Thymus (tissue), 11 donors: ENCODE results near the gene FOXP4. TPM values are rescaled to one million over a fixed set of nuclear protein-coding genes. Genes with fewer than 3 reads are reported as not detected.
A peak's percentile ranks its signal among the peaks of the same experiment; 100 is the strongest.

Source experiments
- DNase-seq, 9 donors: peaks; one replicate each; pipeline ENCODE4 v3.0.0-alpha.2; 2013; ENCODE audit warnings: low spot score in 9 of 9, low read depth in 6 of 9, missing footprints in 1 of 9
- H3K27ac ChIP-seq, 2 donors: one replicate each; pipeline ENCODE4 v1.5.1; 2013; ENCODE audit warnings: control low read depth in 1 of 2, low read depth in 1 of 2, low read length in 1 of 2, mild to moderate bottlenecking in 1 of 2, moderate library complexity in 1 of 2
- H3K27me3 ChIP-seq, 2 donors: one replicate each; pipeline ENCODE4 v1.5.1; 2013; ENCODE audit warnings: low read length in 1 of 2; ENCODE audit not compliant: control insufficient read depth in 2 of 2, insufficient read depth in 1 of 2
- H3K36me3 ChIP-seq, 2 donors: one replicate each; pipeline ENCODE4 v1.5.1; 2013; ENCODE audit warnings: low read length in 1 of 2, mild to moderate bottlenecking in 1 of 2, moderate library complexity in 1 of 2; ENCODE audit not compliant: control insufficient read depth in 2 of 2, insufficient read depth in 2 of 2
- H3K4me1 ChIP-seq, 2 donors: one replicate each; pipeline ENCODE4 v1.5.1; 2013; ENCODE audit warnings: low read length in 2 of 2; ENCODE audit not compliant: control insufficient read depth in 2 of 2, insufficient read depth in 2 of 2
- H3K4me3 ChIP-seq, 2 donors: one replicate each; pipeline ENCODE4 v1.5.1; 2013; ENCODE audit warnings: low read length in 2 of 2, control low read depth in 1 of 2, mild to moderate bottlenecking in 1 of 2
- H3K9me3 ChIP-seq, 2 donors: one replicate each; pipeline ENCODE4 v1.5.1; 2013; ENCODE audit warnings: low read length in 1 of 2, mild to moderate bottlenecking in 1 of 2; ENCODE audit not compliant: control insufficient read depth in 2 of 2, insufficient read depth in 1 of 2
- WGBS: extraction: QIAGEN DNeasy Blood & Tissue Kit; methylation state at CpG from one replicate; pipeline ENCODE4 v1.1.7; 2013; 5-methylcytosine and 5-hydroxymethylcytosine counted together
- polyA plus RNA-seq: library from polyadenylated mRNA; stranded (reverse); fragments of 200-250 nt; gene quantifications from one replicate; pipeline ENCODE4 v1.2.3, GENCODE V29; 2013
- total RNA-seq: library from RNA; stranded (reverse); fragments of 120-200 nt; gene quantifications from one replicate; pipeline ENCODE4 v1.2.4, GENCODE V29; 2013
- donor health status: healthy.

The FOXP4 gene
- total and polyA plus RNA-seq, 2 donors = 2.0 to 15.0 TPM

DNA sequence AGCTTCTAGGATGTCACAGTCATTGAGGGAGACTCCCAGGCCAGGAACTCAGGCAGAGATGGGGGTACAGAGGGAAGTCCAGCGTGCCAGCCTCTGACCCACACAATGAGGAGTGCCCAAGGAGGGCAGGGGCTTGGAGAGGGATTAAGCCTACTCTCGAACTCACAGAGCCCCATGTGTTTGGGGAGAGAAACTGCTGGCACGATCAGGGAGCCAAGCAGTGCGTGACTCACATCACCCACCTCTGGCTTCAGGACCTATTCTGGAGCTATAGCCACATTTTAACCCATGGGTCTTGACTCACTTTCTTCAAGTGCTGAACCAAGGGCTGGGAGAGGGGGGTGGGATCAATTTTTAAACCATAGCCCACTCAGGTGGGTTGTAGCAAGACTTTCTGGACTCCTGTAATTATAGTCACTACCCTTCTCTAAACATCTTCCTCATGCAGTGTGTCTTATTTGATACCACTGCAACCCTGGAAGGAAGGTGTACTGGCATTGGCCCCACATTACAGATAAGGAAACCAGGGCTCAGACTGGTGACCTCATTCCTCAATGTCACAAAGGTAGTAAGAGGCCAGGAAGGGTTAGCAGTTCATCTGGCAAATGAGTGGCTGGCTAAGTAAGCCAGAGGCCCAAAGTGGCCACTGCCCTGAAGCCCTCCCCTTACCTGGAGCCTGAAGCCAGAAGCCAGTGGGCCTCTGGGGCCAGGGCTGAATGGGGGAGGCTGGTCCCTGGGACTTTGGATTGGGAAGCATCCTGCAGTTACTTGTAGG is 12.0 kb downstream of the FOXP4 start:
- Histone ChIP-seq H3K36me3 (no peaks in the 10 kb centered on the region), H3K4me3 (no peak overlapping the region), H3K27me3 (peaks cover 0 to 10% of the 10 kb centered on the region in 2 donors), H3K27ac (no peak overlapping the region), H3K4me1 (peaks cover 12 to 40% of the 10 kb centered on the region in 2 donors), H3K9me3 (peaks cover 0 to 5% of the 10 kb centered on the region in 2 donors)
- 96% methylated on average over 4 of the region's 4 CpGs for WGBS
- no peak for DNase-seq

DNA sequence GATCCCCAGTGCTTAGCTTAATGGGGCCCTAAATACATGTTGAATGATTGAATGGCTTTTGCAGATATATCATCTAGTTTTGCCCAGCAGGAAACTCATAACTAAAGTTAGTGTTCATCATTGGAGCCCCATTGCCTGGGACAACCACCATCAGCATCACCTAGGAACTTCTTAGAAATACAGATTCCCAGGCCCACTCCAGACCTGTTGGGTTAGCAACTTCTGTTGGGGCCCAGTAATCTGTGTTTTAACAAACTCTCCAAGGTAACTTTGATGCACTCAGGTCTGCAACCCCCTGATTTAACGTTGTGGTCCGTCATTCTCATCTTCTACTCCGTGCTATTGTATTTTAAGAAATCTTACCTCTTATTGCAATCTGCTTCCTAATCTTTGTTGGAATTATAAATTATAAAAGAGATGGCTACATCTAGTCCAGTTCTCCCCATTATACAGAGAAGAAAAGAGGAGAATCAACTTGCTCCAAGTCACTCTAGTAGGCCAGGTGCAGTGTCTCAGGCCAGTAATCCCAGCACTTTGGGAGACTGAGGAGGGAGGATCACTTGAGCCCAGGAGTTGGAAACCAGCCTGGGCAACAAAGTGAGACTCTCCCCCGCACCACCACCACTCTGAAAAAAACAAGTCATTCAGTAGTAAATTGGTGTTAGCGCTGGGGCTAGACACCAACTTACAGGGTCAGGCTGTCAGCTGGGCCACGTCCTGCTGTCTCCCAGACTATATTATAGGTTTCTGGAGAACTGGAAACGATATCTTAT is 13.7 kb downstream of the FOXP4 start:
- H3K27me3 ChIP-seq = peaks cover 0 to 8% of the 10 kb centered on the region in 2 donors
- no peak for DNase-seq
- H3K4me1 ChIP-seq = peaks cover 12 to 43% of the 10 kb centered on the region in 2 donors
- no peaks in the 10 kb centered on the region for H3K36me3 ChIP-seq
- peaks cover 0 to 5% of the 10 kb centered on the region in 2 donors for H3K9me3 ChIP-seq
- 72% methylated on average over 7 of the region's 7 CpGs for WGBS
- H3K27ac ChIP-seq = no peak overlapping the region
- peak overlapping the region; percentile 53 to 55 for H3K4me3 ChIP-seq

DNA sequence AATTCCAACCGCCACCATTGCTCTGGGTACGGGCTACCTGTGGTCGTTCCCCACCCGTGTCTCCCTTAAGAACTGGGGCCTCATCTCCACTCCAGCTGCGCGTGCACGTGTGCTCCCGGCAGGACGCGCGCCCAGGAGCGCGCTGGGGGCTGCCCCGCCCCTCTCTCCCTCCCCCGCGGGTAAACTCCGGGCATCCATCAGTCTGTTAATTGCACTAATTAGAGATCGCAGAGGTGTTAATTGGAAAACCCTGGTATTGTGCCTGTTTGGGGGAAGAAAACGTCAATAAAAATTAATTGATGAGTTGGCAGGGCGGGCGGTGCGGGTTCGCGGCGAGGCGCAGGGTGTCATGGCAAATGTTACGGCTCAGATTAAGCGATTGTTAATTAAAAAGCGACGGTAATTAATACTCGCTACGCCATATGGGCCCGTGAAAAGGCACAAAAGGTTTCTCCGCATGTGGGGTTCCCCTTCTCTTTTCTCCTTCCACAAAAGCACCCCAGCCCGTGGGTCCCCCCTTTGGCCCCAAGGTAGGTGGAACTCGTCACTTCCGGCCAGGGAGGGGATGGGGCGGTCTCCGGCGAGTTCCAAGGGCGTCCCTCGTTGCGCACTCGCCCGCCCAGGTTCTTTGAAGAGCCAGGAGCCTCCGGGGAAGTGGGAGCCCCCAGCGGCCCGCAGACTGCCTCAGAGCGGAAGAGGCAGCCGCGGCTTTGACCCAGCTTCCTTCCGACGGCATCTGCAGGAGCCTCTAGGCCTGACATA is 14.4 kb downstream of the FOXP4 start:
- DNase-seq = peak in 7 of 9 donors; percentile 44 to 89 (median 69)

DNA sequence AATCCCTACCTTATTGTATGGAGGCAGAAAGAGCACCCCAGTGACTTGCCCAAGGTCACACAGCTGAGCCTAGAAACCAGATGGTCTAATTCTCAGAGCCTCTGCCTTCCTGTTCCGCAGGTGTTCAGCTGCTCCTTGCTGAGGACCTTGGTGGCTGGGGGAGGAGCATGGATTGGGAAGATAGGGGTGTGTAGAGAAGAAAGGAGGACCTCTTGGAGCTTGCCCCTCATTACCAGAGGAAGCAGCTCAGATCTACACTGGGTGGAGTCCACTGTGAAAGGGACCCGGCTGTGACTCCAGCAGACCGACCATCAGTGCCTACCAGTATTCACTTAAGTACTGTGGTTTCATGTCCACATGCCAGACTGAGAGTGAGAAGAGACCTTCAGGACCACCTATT is 15.2 kb downstream of the FOXP4 start:
- Histone ChIP-seq H3K36me3 (peaks cover 4 to 10% of the 10 kb centered on the region in 2 donors), H3K4me3 (no peak overlapping the region), H3K9me3 (peaks cover 0 to 5% of the 10 kb centered on the region in 2 donors), H3K27me3 (peaks cover 0 to 8% of the 10 kb centered on the region in 2 donors), H3K27ac (peak overlapping the region in 1 of 2 donors; percentile 74), H3K4me1 (peaks cover 12 to 43% of the 10 kb centered on the region in 2 donors)
- WGBS = 93% methylated on average over 3 of the region's 3 CpGs
- DNase-seq = peak in 1 of 9 donors; percentile 52

More for the DNA sequence above, 14.4 kb downstream of the FOXP4 start:
- Histone ChIP-seq H3K27ac (peak overlapping the region in 1 of 2 donors; percentile 74), H3K9me3 (peaks cover 0 to 5% of the 10 kb centered on the region in 2 donors), H3K4me1 (peaks cover 12 to 43% of the 10 kb centered on the region in 2 donors), H3K4me3 (peak overlapping the region; percentile 53 to 55), H3K36me3 (peaks cover 0 to 3% of the 10 kb centered on the region in 2 donors), H3K27me3 (peaks cover 0 to 8% of the 10 kb centered on the region in 2 donors)
- 4% methylated on average over 53 of the region's 53 CpGs for WGBS

DNA sequence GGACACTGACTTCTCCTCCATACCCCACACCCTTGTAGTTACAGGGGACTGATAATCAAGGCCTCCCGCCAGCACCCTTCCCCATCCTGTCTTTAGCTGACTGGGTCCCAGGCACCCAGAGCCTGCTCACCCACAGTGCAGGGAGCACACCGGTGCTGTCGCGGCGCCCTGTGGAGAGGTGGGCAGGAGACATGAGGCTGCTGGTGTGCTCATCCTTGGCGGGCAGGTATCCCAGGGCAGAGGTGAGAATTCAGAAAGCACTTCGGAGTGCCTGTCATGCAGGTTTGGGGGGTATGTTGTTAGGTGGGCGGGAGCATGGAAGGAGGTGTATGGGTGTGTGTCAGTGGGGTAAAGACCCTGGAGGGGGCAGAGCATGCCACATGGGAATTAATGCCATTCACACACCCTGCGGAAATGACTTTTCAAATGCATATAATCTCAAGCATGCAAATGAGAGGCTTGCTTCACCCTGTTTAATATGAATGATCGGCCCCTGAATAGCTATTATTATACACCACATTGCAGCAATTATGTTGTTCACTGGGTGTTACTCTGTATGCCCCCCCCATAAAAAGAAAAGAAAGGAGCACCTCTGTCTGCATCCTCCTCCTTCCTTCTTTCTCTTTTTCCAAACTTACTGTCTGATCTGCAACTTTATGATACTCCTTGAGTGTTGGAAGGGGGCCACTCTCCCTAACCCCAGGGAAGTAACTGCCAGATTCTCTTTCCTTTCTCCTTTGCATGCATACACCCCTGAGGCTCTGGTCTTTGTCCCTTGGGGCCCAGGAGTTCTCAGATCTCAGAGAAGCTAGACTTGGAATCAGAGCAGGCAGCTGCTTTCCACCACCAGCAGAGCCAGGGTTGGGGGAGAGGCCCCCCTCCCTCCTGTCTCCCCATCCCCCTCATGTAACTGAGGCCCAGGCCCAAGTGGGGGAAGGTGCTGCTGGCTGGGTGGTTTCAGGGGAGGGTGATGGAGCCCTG is 16.0 kb downstream of the FOXP4 start:
- whole genome bisulfite sequencing = 98% methylated on average over 10 of the region's 10 CpGs

DNA sequence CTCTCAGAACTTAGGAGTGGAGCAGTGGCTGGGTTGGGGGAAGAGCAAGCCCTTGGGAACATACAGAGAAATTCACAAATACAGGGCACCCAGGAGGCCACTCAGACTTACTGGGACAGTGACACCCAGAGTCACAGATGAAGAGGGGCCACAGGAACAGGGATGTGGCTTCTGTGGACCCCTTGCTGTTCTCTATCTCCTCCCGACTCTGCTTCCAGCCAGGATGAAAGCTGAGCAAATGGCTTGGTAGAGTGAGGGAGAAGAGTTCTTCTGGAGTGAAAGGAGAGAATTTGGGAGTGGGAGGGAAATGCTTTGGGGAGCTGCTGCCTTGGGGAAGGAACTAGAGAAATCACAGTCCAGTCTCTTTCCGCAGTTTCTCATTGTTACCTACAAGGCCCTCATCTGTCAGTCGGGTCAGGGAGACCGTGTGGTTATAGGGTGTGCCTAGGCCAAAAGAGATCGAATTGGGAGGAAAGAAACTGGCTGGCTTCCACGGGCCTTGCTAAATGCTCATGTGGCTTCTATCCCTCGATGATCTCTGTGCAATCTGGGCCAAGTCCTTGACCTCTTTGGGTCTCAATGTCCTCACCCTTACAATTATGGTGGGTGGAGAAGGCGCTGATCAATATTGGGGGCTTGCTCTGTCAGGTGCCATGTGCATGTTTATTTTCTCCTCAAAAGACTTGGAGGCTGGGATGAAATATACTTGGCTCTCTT is 17.0 kb downstream of the FOXP4 start:
- Histone ChIP-seq H3K36me3 (peaks cover 15 to 20% of the 10 kb centered on the region in 2 donors), H3K27ac (no peak overlapping the region), H3K27me3 (peaks cover 0 to 8% of the 10 kb centered on the region in 2 donors), H3K4me3 (no peak overlapping the region), H3K9me3 (peaks cover 0 to 5% of the 10 kb centered on the region in 2 donors), H3K4me1 (peaks cover 12 to 52% of the 10 kb centered on the region in 2 donors)
- DNase-seq = no peak
- 95% methylated on average over 8 of the region's 8 CpGs for WGBS

More for the DNA sequence above, 16.0 kb downstream of the FOXP4 start:
- peak in 1 of 9 donors; percentile 37 for DNase-seq
- peaks cover 0 to 8% of the 10 kb centered on the region in 2 donors for H3K27me3 ChIP-seq
- peaks cover 9 to 18% of the 10 kb centered on the region in 2 donors for H3K36me3 ChIP-seq
- no peak overlapping the region for H3K4me3 ChIP-seq
- H3K4me1 ChIP-seq = peaks cover 12 to 48% of the 10 kb centered on the region in 2 donors
- peak overlapping the region in 1 of 2 donors; percentile 74 for H3K27ac ChIP-seq
- peaks cover 0 to 5% of the 10 kb centered on the region in 2 donors for H3K9me3 ChIP-seq

DNA sequence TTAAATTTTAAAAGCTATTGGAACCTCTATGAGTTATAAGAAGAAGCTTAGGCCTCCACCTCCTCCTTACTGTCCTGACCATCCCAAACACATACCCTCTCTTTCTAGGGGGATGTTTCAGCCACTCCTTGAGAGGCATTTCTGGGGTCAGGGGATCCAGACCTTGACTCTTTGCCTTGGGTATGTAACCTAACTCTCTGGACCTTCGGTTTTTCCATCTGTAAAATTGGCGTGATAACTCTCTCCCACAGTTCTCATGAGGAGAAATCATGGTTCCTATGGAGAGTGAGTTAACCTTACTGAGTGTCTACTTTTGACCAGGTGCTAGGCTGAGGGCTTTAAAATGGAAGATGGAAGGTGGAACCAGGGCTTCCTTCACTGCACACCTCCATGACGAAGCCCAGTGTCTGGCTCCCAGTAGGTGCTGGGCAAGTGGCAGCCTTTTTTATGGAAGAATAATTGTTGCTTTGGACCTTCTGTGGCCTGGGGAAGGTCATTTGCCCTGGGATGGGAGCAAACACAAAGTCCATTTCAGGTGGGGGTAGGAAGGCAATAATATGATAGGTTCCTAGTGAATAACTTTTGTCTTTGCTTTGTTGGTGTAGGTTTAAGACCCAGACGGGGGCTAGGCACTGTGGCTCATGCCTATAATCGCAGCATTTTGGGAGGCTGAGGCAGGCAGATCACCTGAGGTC is 18.4 kb downstream of the FOXP4 start:
- WGBS = 97% methylated on average over 5 of the region's 5 CpGs
- Histone ChIP-seq H3K36me3 (peaks cover 18 to 29% of the 10 kb centered on the region in 2 donors), H3K27ac (no peak overlapping the region), H3K9me3 (peaks cover 0 to 5% of the 10 kb centered on the region in 2 donors), H3K4me1 (peaks cover 12 to 58% of the 10 kb centered on the region in 2 donors), H3K4me3 (no peak overlapping the region), H3K27me3 (peaks cover 0 to 4% of the 10 kb centered on the region in 2 donors)
- no peak for DNase-seq
